ENCODE measurements around the gene USP33. TPM values are rescaled to one million over a fixed set of nuclear protein-coding genes. Genes with fewer than 3 reads are reported as not detected.
A peak's percentile ranks its signal among the peaks of the same experiment; 100 is the strongest.
"Not testable (repeated sequence)": the region's sequence is repeated elsewhere in the genome, so short reads cannot be mapped to it uniquely, and the experiment has no call there.

The USP33 gene
- total RNA-seq, 1 donor from 2014 or later = 28.6 TPM

- TF ChIP-seq CTCF (IDR thresholded peaks at IDR 0.05) = no peak
- no peaks in the 10 kb centered on the region for H3K27me3 ChIP-seq
- intact Hi-C loops (cut with DNase I) = loop anchor here (5.0 to 10.0 kb wide), 3 partner anchors 74 to 359 kb away; partner anchors contain the start of gene ZZZ3
- H3K36me3 ChIP-seq = no peaks in the 10 kb centered on the region
- peaks cover 0 to 4% of the 10 kb centered on the region in 2 donors for H3K4me1 ChIP-seq
- peak overlapping the region; percentile 20 to 89 for H3K27ac ChIP-seq
- H3K9me3 ChIP-seq = no peaks in the 10 kb centered on the region
- DNase-seq (ENCODE audit: low spot score in 2 of 2) = no peak
- H3K4me3 ChIP-seq = no peak overlapping the region
Observed at GRCh38 chr1:77756052-77756754, 3.4 kb downstream of the USP33 start.

DNA sequence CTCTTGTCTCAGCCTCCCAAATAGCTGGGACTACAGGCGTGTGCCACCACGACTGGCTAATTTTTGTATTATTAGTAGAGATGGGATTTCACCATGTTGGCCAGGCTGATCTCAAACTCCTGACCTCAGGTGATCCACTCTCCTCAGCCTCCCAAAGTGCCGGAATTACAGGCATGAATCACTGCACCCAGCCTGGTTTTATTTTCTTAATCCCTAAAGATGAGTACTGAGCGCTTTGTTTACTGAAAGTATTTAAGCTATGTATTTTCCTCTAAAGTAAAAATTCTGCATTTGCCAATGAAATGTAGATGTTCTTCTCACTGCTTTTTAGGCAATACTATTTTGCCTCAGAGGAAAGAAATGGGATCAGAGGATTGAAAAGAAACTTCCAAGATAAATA lies 10.2 kb downstream of the USP33 start:
- intact Hi-C loops (cut with DNase I); DNase-seq (ENCODE audit: low spot score in 2 of 2); H3K36me3 ChIP-seq; H3K9me3 ChIP-seq; H3K27ac ChIP-seq; H3K4me3 ChIP-seq; H3K27me3 ChIP-seq: not testable (repeated sequence)
- peaks cover 0 to 16% of the 10 kb centered on the region in 2 donors for H3K4me1 ChIP-seq

- no peaks in the 10 kb centered on the region for H3K9me3 ChIP-seq
- no peak overlapping the region for H3K4me3 ChIP-seq
- intact Hi-C loops (cut with DNase I) = no loop called here
- H3K36me3 ChIP-seq = peaks cover 8 to 9% of the 10 kb centered on the region in 2 donors
- H3K4me1 ChIP-seq = peaks cover 0 to 8% of the 10 kb centered on the region in 2 donors
- H3K27me3 ChIP-seq = no peaks in the 10 kb centered on the region
- no peak for TF ChIP-seq CTCF (IDR thresholded peaks at IDR 0.05)
- DNase-seq (ENCODE audit: low spot score in 2 of 2) = no peak
- H3K27ac ChIP-seq = no peak overlapping the region
Observed at GRCh38 chr1:77744576-77744975, 15.1 kb downstream of the USP33 start.

- intact Hi-C loops (cut with DNase I) = no loop called here
- Histone ChIP-seq H3K36me3 (peaks cover 16 to 29% of the 10 kb centered on the region in 2 donors), H3K9me3 (no peaks in the 10 kb centered on the region), H3K27me3 (no peaks in the 10 kb centered on the region), H3K4me1 (no peaks in the 10 kb centered on the region), H3K4me3 (no peak overlapping the region), H3K27ac (no peak overlapping the region)
- no peak for DNase-seq (ENCODE audit: low spot score in 2 of 2)
- no peak for TF ChIP-seq CTCF (IDR thresholded peaks at IDR 0.05)
Observed at GRCh38 chr1:77742011-77742555, 17.6 kb downstream of the USP33 start.

GRCh38 chr1:77741316-77741715 lies 18.3 kb downstream of the USP33 start:
- DNase-seq (ENCODE audit: low spot score in 2 of 2) = no peak
- Histone ChIP-seq H3K27ac (no peak overlapping the region), H3K36me3 (peaks cover 16 to 29% of the 10 kb centered on the region in 2 donors), H3K27me3 (no peaks in the 10 kb centered on the region), H3K9me3 (no peaks in the 10 kb centered on the region), H3K4me3 (no peak overlapping the region), H3K4me1 (no peaks in the 10 kb centered on the region)
- intact Hi-C loops (cut with DNase I) = no loop called here
- no peak for TF ChIP-seq CTCF (IDR thresholded peaks at IDR 0.05)

- no peak overlapping the region for H3K27ac ChIP-seq
- no peaks in the 10 kb centered on the region for H3K4me1 ChIP-seq
- H3K4me3 ChIP-seq = no peak overlapping the region
- TF ChIP-seq CTCF (IDR thresholded peaks at IDR 0.05) = no peak
- DNase-seq (ENCODE audit: low spot score in 2 of 2) = no peak
- H3K27me3 ChIP-seq = no peaks in the 10 kb centered on the region
- H3K9me3 ChIP-seq = no peaks in the 10 kb centered on the region
- peaks cover 21 to 29% of the 10 kb centered on the region in 2 donors for H3K36me3 ChIP-seq
- intact Hi-C loops (cut with DNase I) = no loop called here
Observed at GRCh38 chr1:77739235-77739634, 20.4 kb downstream of the USP33 start.
